GM12878 (cell line): Measurements from ENCODE around the gene FUT3. TPM values are rescaled to one million over a fixed set of nuclear protein-coding genes. Genes with fewer than 3 reads are reported as not detected.

Experiments
- ATAC-seq: fragments of 200-7000 bp; cut with Tn5 transposase; 3 replicates; pipeline ENCODE4 v1.9.1; 2020; ENCODE audit warnings: mild to moderate bottlenecking, moderate library complexity
- BruUV-seq: library from RNA; stranded (reverse); fragments of 400-500 nt; replicated peaks from 2 replicates; lab custom pipeline; 2021; lab: Mats Ljungman, UMichigan
- CTCF ChIA-PET: fragments of 300-600 bp; sonication (Branson Sonifier 250); formaldehyde crosslinking; extraction: SDS; loops from one replicate; lab custom pipeline; 2021; ENCODE audit warnings: inconsistent platforms; lab: Yijun Ruan, JAX
- POLR2A ChIA-PET: fragments of 350-600 bp; formaldehyde crosslinking; extraction: SDS; loops from one replicate; lab custom pipeline; 2021; ENCODE audit warnings: inconsistent platforms; lab: Charles Lee
- RAD21 ChIA-PET: fragments of 300-600 bp; sonication (Branson Sonifier 250); formaldehyde crosslinking; loops from one replicate; lab custom pipeline; 2023; ENCODE audit warnings: antibody characterized with exemption; ENCODE audit not compliant: unreplicated experiment; lab: Charles Lee
- SMC1A ChIA-PET: fragments of 300-600 bp; sonication (Branson Sonifier 250); formaldehyde crosslinking; loops from one replicate; lab custom pipeline; 2023; ENCODE audit not compliant: unreplicated experiment, uncharacterized antibody; lab: Charles Lee
- DNase-seq: peaks from one replicate; pipeline ENCODE4 v3.0.0-alpha.2; 2011; ENCODE audit warnings: low read depth, low spot score
- FAIRE-seq: peaks from 3 replicates; lab custom pipeline; 2011; peaks lifted over from hg19 to GRCh38; lab: Jason Lieb, UNC
- H2AFZ ChIP-seq: 2 replicates; pipeline ENCODE4 v1.6.0; 2011; ENCODE audit warnings: low read depth, low read length, control low read depth; ENCODE audit not compliant: control insufficient read depth
- H3K27ac ChIP-seq: 2 replicates; pipeline ENCODE4 v1.5.1; 2011; ENCODE audit warnings: control low read depth; ENCODE audit not compliant: control insufficient read depth, insufficient read depth
- H3K27me3 ChIP-seq, 2 experiments: replicated peaks in 1 of 2; 2 replicates each; pipeline versions ENCODE4 v1.6.0 to v1.6.1; 2011; ENCODE audit warnings: low read length in 1 of 2; ENCODE audit not compliant: control insufficient read depth in 2 of 2, insufficient read depth in 2 of 2
- H3K36me3 ChIP-seq, 2 experiments: 2 replicates each; pipeline ENCODE4 v1.5.1; 2011; ENCODE audit warnings: low read length in 1 of 2; ENCODE audit not compliant: control insufficient read depth in 2 of 2, insufficient read depth in 2 of 2
- H3K4me1 ChIP-seq: 2 replicates; pipeline ENCODE4 v1.6.1; 2011; ENCODE audit warnings: mild to moderate bottlenecking, low read length, moderate library complexity, mixed read lengths; ENCODE audit not compliant: control insufficient read depth, insufficient read depth
- H3K4me2 ChIP-seq: 2 replicates; pipeline ENCODE4 v1.6.0; 2011; ENCODE audit warnings: control low read depth; ENCODE audit not compliant: control insufficient read depth, insufficient read depth
- H3K4me3 ChIP-seq: fragments of 200-600 bp; sonication (generic); 2 replicates; pipeline ENCODE4 v1.5.1; 2016
- H3K79me2 ChIP-seq: 2 replicates; pipeline ENCODE4 v1.6.0; 2011; ENCODE audit warnings: low read length; ENCODE audit not compliant: control insufficient read depth, insufficient read depth
- H3K9ac ChIP-seq: 2 replicates; pipeline ENCODE4 v1.8.0; 2011; ENCODE audit warnings: low read length, control low read depth, mixed read lengths; ENCODE audit not compliant: control insufficient read depth, insufficient read depth
- H3K9me3 ChIP-seq: replicated peaks from 3 replicates; pipeline ENCODE4 v1.5.1; 2011; ENCODE audit warnings: mild to moderate bottlenecking, low read length; ENCODE audit not compliant: control insufficient read depth, insufficient read depth
- H4K20me1 ChIP-seq: 2 replicates; pipeline ENCODE4 v1.6.0; 2011; ENCODE audit not compliant: control insufficient read depth, insufficient read depth
- IRF5 ChIP-seq: fragments of 450-650 bp; IDR thresholded peaks from 2 replicates; pipeline ENCODE4 v1.6.1; 2017; ENCODE audit warnings: borderline replicate concordance
- MEF2B ChIP-seq: fragments of 450-650 bp; IDR thresholded peaks from 2 replicates; pipeline ENCODE4 v1.6.1; 2018; ENCODE audit warnings: mild to moderate bottlenecking, moderate library complexity; ENCODE audit not compliant: partially characterized antibody, poor library complexity, severe bottlenecking
- WGBS: methylation state at CpG from one replicate; pipeline ENCODE4 v1.1.6; 2016; ENCODE audit warnings: low lambda C conversion rate; ENCODE audit not compliant: insufficient replicate concordance, insufficient coverage; ENCODE audit errors: missing lambda C conversion rate; 5-methylcytosine and 5-hydroxymethylcytosine counted together
- in situ Hi-C: fragments of 300-500 bp; cut with MboI; formaldehyde crosslinking; loops from 9 replicates; pipeline ENCODE4 v1.14.3; 2018; ENCODE audit warnings: mixed read lengths
- intact Hi-C: fragments of 100-400 bp; cut with micrococcal nuclease; formaldehyde crosslinking; loops from one replicate; pipeline ENCODE4 v1.14.2; 2022; ENCODE audit not compliant: unreplicated experiment
- polyA plus RNA-seq, 11 experiments: library from polyadenylated mRNA; depleted of rRNA in 4 of 11; unstranded in 6 of 11; stranded (reverse) in 5 of 11; fragments of >200 nt; fragmentation: Nextera tagmentation in 4 of 11; fragmentation: Illumina TruSeq in 1 of 11; extraction: Ambion mirVana in 4 of 11; extraction: Trizol in 1 of 11; gene quantifications; 1 replicate in 1 of 11; 2 replicates in 10 of 11; pipeline versions ENCODE4 v1.2.1 to v1.2.3, GENCODE V29; 2011 to 2016; ENCODE audit warnings: inconsistent platforms in 2 of 11, missing spikeins in 2 of 11, low read depth in 1 of 11
- total RNA-seq, 4 experiments: library from RNA; depleted of rRNA in 3 of 4; stranded (reverse); fragments of >200 nt in 3 of 4; fragmentation: Illumina TruSeq in 1 of 4; extraction: Trizol in 1 of 4; gene quantifications; 2 replicates each; pipeline versions ENCODE4 v1.2.1 to v1.2.3, GENCODE V29; 2013 to 2021

Gene FUT3
- total and polyA plus RNA-seq, 10 of the 15 experiments (the other 5 are each of a cell fraction or from before 2014, with no cell fraction given): 0.04 to 0.31 (median 0.07) TPM; not detected in 7

GRCh38 chr19:5828661-5829566 lies 22.3 kb downstream of the FUT3 start:
- H3K36me3 ChIP-seq: no peaks in the 10 kb centered on the region
- in situ Hi-C loops (no loop called here), intact Hi-C loops (no loop called here)
- peaks cover 0 to 4% of the 10 kb centered on the region in 2 experiments; a peak in 2 of 4 replicates for H3K27me3 ChIP-seq
- H3K4me3 ChIP-seq: peak overlapping the region; percentile 63
- ChIA-PET RAD21 (no interaction called here), CTCF (interaction anchor here (2.7 kb wide), 1 partner anchor 25 kb away, joined by 10 read pairs; no protein-coding TSS in a partner anchor), SMC1A (interaction anchor here (0.9 kb wide), 1 partner anchor 25 kb away, joined by 3 read pairs; no protein-coding TSS in a partner anchor), POLR2A (interaction anchor here (0.7 kb wide), 2 partner anchors 109 to 361 kb away, joined by 3 to 7 read pairs; partner anchors contain the start of gene LONP1)
- H3K4me1 ChIP-seq: peaks cover 24% of the 10 kb centered on the region
- no peaks in the 10 kb centered on the region for H3K79me2 ChIP-seq
- H3K9me3 ChIP-seq: no peaks in the 10 kb centered on the region
- no peaks in the 10 kb centered on the region for H4K20me1 ChIP-seq
- TSS peak; percentile 96 for BruUV-seq
- peak; percentile 55 for ATAC-seq
- no peak for DNase-seq
- WGBS: 2% methylated on average over 40 of the region's 47 CpGs
- no peak for TF ChIP-seq IRF5
- TF ChIP-seq MEF2B: peak; percentile 75
- peak overlapping the region; percentile 93 for H3K4me2 ChIP-seq
- peak overlapping the region; percentile 82 for H3K9ac ChIP-seq
- FAIRE-seq: no peak
- H2AFZ ChIP-seq: peak overlapping the region; percentile 87
- H3K27ac ChIP-seq: peak overlapping the region; percentile 70; the same call in 1 of the 2 replicates
